ENCODE data around the gene SCP2.

SCP2 gene

DNA sequence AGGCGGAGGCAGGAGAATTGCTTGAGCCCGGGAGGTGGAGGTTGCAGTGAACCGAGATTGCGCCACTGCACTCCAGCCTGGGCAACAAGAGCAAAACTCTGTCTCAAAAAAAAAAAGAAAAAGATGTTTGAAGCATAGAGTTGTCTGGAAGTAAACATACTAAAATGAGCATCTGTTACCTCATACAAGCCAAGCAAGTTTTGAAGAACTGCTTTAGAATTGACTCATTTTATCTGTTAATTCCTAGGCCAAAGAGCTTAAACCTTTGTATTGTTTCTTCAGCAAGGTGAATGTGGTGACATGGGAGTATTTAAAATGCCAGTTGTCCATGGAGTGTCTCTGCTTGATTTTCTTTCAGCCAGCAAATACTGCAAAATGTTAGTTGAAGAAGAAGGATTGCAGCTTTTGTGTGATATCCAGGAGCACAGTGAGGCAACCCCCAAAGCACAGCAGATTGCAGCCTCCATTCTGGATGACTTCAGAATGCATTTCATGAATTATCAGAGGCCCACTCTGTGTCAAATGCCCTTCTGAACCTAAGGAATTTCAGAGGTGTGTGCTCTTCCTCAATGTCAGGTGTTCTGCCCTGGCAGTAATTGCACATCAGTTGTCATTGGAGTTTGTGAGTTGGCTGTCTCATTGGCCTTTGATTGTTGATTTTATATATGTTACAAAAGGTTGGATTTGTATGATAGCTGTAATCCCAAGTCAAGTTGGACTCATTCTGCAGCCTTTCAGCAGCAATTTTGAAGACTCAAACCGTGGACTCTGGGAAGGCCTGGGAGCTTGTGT, 34.5 kb upstream of the SCP2 start:
- H2BK5ac ChIP-seq (ENCODE audit: low read depth, low read length, poor library complexity, severe bottlenecking) = no peak overlapping the region
- WGBS = 98% methylated on average over 3 of the region's 5 CpGs
- H3K36me3 ChIP-seq (ENCODE audit: control insufficient read depth in 1 of 2, insufficient read depth in 2 of 2, low read depth in 1 of 2, low read length in 2 of 2) = peaks cover 3 to 9% of the 10 kb centered on the region in 2 experiments
- no peak overlapping the region for H2BK120ac ChIP-seq (ENCODE audit: low read depth, low read length)
- H3K4me3 ChIP-seq (ENCODE audit: insufficient read depth in 1 of 2, low read depth in 1 of 2, low read length in 2 of 2) = no peak overlapping the region
- no peak overlapping the region for H3K4ac ChIP-seq (ENCODE audit: low read depth in 1 of 2, low read length in 2 of 2)
- no peak overlapping the region for H3K14ac ChIP-seq (ENCODE audit: low read length in 2 of 2)
- H2AK5ac ChIP-seq (ENCODE audit: low read length, severe bottlenecking) = no peak overlapping the region
- no peak overlapping the region for H3K9ac ChIP-seq (ENCODE audit: low read length)
- no peak for DNase-seq
- H4K8ac ChIP-seq (ENCODE audit: low read length) = no peak overlapping the region
- no peak overlapping the region for H3K23ac ChIP-seq (ENCODE audit: low read length in 2 of 2)
- H3K4me1 ChIP-seq (ENCODE audit: control insufficient read depth, insufficient read depth, low read depth, low read length) = no peaks in the 10 kb centered on the region
- H4K91ac ChIP-seq (ENCODE audit: low read length) = no peak overlapping the region
- no peak overlapping the region for H2AFZ ChIP-seq (ENCODE audit: low read depth, low read length)
- H3K79me1 ChIP-seq (replicated peaks; ENCODE audit: low read length, poor library complexity, severe bottlenecking) = no peaks in the 10 kb centered on the region
- no peak overlapping the region for H2BK12ac ChIP-seq (ENCODE audit: low read length in 2 of 2)
- no peaks in the 10 kb centered on the region for H3K9me3 ChIP-seq (ENCODE audit: control insufficient read depth, low read length)
- no peak overlapping the region for H2BK15ac ChIP-seq (ENCODE audit: low read depth, poor library complexity, severe bottlenecking)
- no peaks in the 10 kb centered on the region for H3K27me3 ChIP-seq (ENCODE audit: control insufficient read depth in 1 of 2, insufficient read depth in 1 of 2, low read length in 2 of 2)
- no peak overlapping the region for H3K4me2 ChIP-seq (ENCODE audit: low read length, poor library complexity, severe bottlenecking)
- no peak overlapping the region for H3K27ac ChIP-seq (ENCODE audit: low read length, poor library complexity, severe bottlenecking)
- no peak overlapping the region for H3K18ac ChIP-seq (ENCODE audit: low read depth in 1 of 2, low read length in 2 of 2)

GRCh38 chr1:52899445-52899894, 27.6 kb upstream of the SCP2 start:
- H3K27ac ChIP-seq (ENCODE audit: low read length, poor library complexity, severe bottlenecking) = no peak overlapping the region
- H3K79me1 ChIP-seq (replicated peaks; ENCODE audit: low read length, poor library complexity, severe bottlenecking) = no peaks in the 10 kb centered on the region
- H3K4me3 ChIP-seq (ENCODE audit: insufficient read depth in 1 of 2, low read depth in 1 of 2, low read length in 2 of 2) = no peak overlapping the region
- no peak overlapping the region for H2AFZ ChIP-seq (ENCODE audit: low read depth, low read length)
- 50% methylated on average over 3 of the region's 4 CpGs for WGBS
- H2AK5ac ChIP-seq (ENCODE audit: low read length, severe bottlenecking) = no peak overlapping the region
- no peak overlapping the region for H3K23ac ChIP-seq (ENCODE audit: low read length in 2 of 2)
- H2BK15ac ChIP-seq (ENCODE audit: low read depth, poor library complexity, severe bottlenecking) = no peak overlapping the region
- no peak overlapping the region for H2BK120ac ChIP-seq (ENCODE audit: low read depth, low read length)
- no peak overlapping the region for H4K8ac ChIP-seq (ENCODE audit: low read length)
- no peak overlapping the region for H4K91ac ChIP-seq (ENCODE audit: low read length)
- H3K18ac ChIP-seq (ENCODE audit: low read depth in 1 of 2, low read length in 2 of 2) = no peak overlapping the region
- no peak overlapping the region for H2BK12ac ChIP-seq (ENCODE audit: low read length in 2 of 2)
- no peak overlapping the region for H3K4ac ChIP-seq (ENCODE audit: low read depth in 1 of 2, low read length in 2 of 2)
- no peak overlapping the region for H2BK5ac ChIP-seq (ENCODE audit: low read depth, low read length, poor library complexity, severe bottlenecking)
- H3K36me3 ChIP-seq (ENCODE audit: control insufficient read depth in 1 of 2, insufficient read depth in 2 of 2, low read depth in 1 of 2, low read length in 2 of 2) = peaks cover 5 to 15% of the 10 kb centered on the region in 2 experiments
- H3K4me1 ChIP-seq (ENCODE audit: control insufficient read depth, insufficient read depth, low read depth, low read length) = peaks cover 8% of the 10 kb centered on the region
- H3K14ac ChIP-seq (ENCODE audit: low read length in 2 of 2) = no peak overlapping the region
- peak; percentile 33 for DNase-seq
- no peaks in the 10 kb centered on the region for H3K27me3 ChIP-seq (ENCODE audit: control insufficient read depth in 1 of 2, insufficient read depth in 1 of 2, low read length in 2 of 2)
- H3K4me2 ChIP-seq (ENCODE audit: low read length, poor library complexity, severe bottlenecking) = no peak overlapping the region
- H3K9ac ChIP-seq (ENCODE audit: low read length) = no peak overlapping the region
- H3K9me3 ChIP-seq (ENCODE audit: control insufficient read depth, low read length) = no peaks in the 10 kb centered on the region

- Histone ChIP-seq H3K23ac (ENCODE audit: low read length in 2 of 2) (no peak overlapping the region), H3K9me3 (ENCODE audit: control insufficient read depth, low read length) (no peaks in the 10 kb centered on the region), H2BK5ac (ENCODE audit: low read depth, low read length, poor library complexity, severe bottlenecking) (no peak overlapping the region), H2BK12ac (ENCODE audit: low read length in 2 of 2) (no peak overlapping the region), H2BK120ac (ENCODE audit: low read depth, low read length) (no peak overlapping the region), H2BK15ac (ENCODE audit: low read depth, poor library complexity, severe bottlenecking) (no peak overlapping the region), H2AK5ac (ENCODE audit: low read length, severe bottlenecking) (no peak overlapping the region), H3K18ac (ENCODE audit: low read depth in 1 of 2, low read length in 2 of 2) (no peak overlapping the region), H4K91ac (ENCODE audit: low read length) (no peak overlapping the region), H3K27me3 (ENCODE audit: control insufficient read depth in 1 of 2, insufficient read depth in 1 of 2, low read length in 2 of 2) (no peaks in the 10 kb centered on the region), H3K4ac (ENCODE audit: low read depth in 1 of 2, low read length in 2 of 2) (no peak overlapping the region), H3K36me3 (ENCODE audit: control insufficient read depth in 1 of 2, insufficient read depth in 2 of 2, low read depth in 1 of 2, low read length in 2 of 2) (peaks cover 9 to 10% of the 10 kb centered on the region in 2 experiments), H3K27ac (ENCODE audit: low read length, poor library complexity, severe bottlenecking) (no peak overlapping the region), H3K9ac (ENCODE audit: low read length) (no peak overlapping the region), H3K4me3 (ENCODE audit: insufficient read depth in 1 of 2, low read depth in 1 of 2, low read length in 2 of 2) (no peak overlapping the region), H3K4me1 (ENCODE audit: control insufficient read depth, insufficient read depth, low read depth, low read length) (peaks cover 8% of the 10 kb centered on the region), H4K8ac (ENCODE audit: low read length) (no peak overlapping the region), H3K14ac (ENCODE audit: low read length in 2 of 2) (no peak overlapping the region), H3K79me1 (replicated peaks; ENCODE audit: low read length, poor library complexity, severe bottlenecking) (no peaks in the 10 kb centered on the region), H2AFZ (ENCODE audit: low read depth, low read length) (no peak overlapping the region), H3K4me2 (ENCODE audit: low read length, poor library complexity, severe bottlenecking) (no peak overlapping the region)
- WGBS = 90% methylated on average over 1 of the region's 2 CpGs
- DNase-seq = no peak
These were observed 26.7 kb upstream of the SCP2 start for GRCh38 chr1:52900402-52900801.

DNA sequence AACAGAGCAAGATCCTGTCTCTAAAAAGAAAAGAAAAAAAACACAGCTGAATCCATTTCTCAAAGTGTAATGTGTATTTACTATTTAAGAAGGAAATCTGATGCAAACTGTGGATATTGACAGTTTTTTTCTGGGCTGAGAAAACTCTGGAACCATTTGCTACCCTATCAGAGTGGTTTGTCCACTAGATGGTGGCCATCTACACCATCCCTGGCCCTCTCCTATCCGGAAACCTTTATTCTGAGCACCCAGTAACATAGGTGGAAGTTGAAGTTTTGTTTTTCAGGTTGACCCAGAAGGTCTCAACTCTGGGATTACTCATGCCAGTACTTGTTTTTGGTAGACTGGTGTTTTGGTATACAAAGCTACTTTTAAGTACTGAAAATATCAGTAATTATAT, 25.7 kb upstream of the SCP2 start:
- peaks cover 11% of the 10 kb centered on the region for H3K4me1 ChIP-seq (ENCODE audit: control insufficient read depth, insufficient read depth, low read depth, low read length)
- H3K18ac ChIP-seq (ENCODE audit: low read depth in 1 of 2, low read length in 2 of 2) = no peak overlapping the region
- no peak overlapping the region for H2AFZ ChIP-seq (ENCODE audit: low read depth, low read length)
- no peak overlapping the region for H4K91ac ChIP-seq (ENCODE audit: low read length)
- no peaks in the 10 kb centered on the region for H3K27me3 ChIP-seq (ENCODE audit: control insufficient read depth in 1 of 2, insufficient read depth in 1 of 2, low read length in 2 of 2)
- no peak overlapping the region for H3K4me3 ChIP-seq (ENCODE audit: insufficient read depth in 1 of 2, low read depth in 1 of 2, low read length in 2 of 2)
- peaks cover 10 to 12% of the 10 kb centered on the region in 2 experiments for H3K36me3 ChIP-seq (ENCODE audit: control insufficient read depth in 1 of 2, insufficient read depth in 2 of 2, low read depth in 1 of 2, low read length in 2 of 2)
- no peaks in the 10 kb centered on the region for H3K79me1 ChIP-seq (replicated peaks; ENCODE audit: low read length, poor library complexity, severe bottlenecking)
- no peak overlapping the region for H2BK12ac ChIP-seq (ENCODE audit: low read length in 2 of 2)
- no peak overlapping the region for H4K8ac ChIP-seq (ENCODE audit: low read length)
- no peak overlapping the region for H3K4me2 ChIP-seq (ENCODE audit: low read length, poor library complexity, severe bottlenecking)
- WGBS = no CpG with 5 or more reads among the region's 1 CpG
- no peaks in the 10 kb centered on the region for H3K9me3 ChIP-seq (ENCODE audit: control insufficient read depth, low read length)
- H3K14ac ChIP-seq (ENCODE audit: low read length in 2 of 2) = no peak overlapping the region
- H2BK15ac ChIP-seq (ENCODE audit: low read depth, poor library complexity, severe bottlenecking) = no peak overlapping the region
- H2BK120ac ChIP-seq (ENCODE audit: low read depth, low read length) = no peak overlapping the region
- H3K4ac ChIP-seq (ENCODE audit: low read depth in 1 of 2, low read length in 2 of 2) = no peak overlapping the region
- DNase-seq = no peak
- no peak overlapping the region for H2BK5ac ChIP-seq (ENCODE audit: low read depth, low read length, poor library complexity, severe bottlenecking)
- no peak overlapping the region for H3K27ac ChIP-seq (ENCODE audit: low read length, poor library complexity, severe bottlenecking)
- no peak overlapping the region for H3K9ac ChIP-seq (ENCODE audit: low read length)
- H2AK5ac ChIP-seq (ENCODE audit: low read length, severe bottlenecking) = no peak overlapping the region
- H3K23ac ChIP-seq (ENCODE audit: low read length in 2 of 2) = no peak overlapping the region

All from mesenchymal stem cell (in vitro differentiated cells and primary cell).